GM18909 (cell line): ENCODE results near the gene IRX4.

Experiments
- ATAC-seq: cut with Tn5 transposase; IDR thresholded peaks from one replicate; pipeline ENCODE4 v1.9.1; 2021; ENCODE audit warnings: mild to moderate bottlenecking; ENCODE audit not compliant: unreplicated experiment, poor library complexity

IRX4 gene

GRCh38 chr5:1842004-1842819 is 40.5 kb downstream of the IRX4 start:
- ATAC-seq, result no peak

GRCh38 chr5:1840741-1841521 is 41.8 kb downstream of the IRX4 start:
- no peak for ATAC-seq

GRCh38 chr5:1840071-1840547 is 42.6 kb downstream of the IRX4 start:
- no peak for ATAC-seq

GRCh38 chr5:1838013-1838412 is 44.7 kb downstream of the IRX4 start:
- ATAC-seq, result no peak

- ATAC-seq, result no peak
These were observed 45.5 kb downstream of the IRX4 start for GRCh38 chr5:1836891-1837880.

GRCh38 chr5:1836176-1836890 is 46.4 kb downstream of the IRX4 start:
- no peak for ATAC-seq

- no peak for ATAC-seq
These were observed 47.3 kb downstream of the IRX4 start for GRCh38 chr5:1835431-1835830.

GRCh38 chr5:1834721-1835429 is 47.9 kb downstream of the IRX4 start:
- ATAC-seq, result no peak

- no peak for ATAC-seq
These were observed 48.6 kb downstream of the IRX4 start for GRCh38 chr5:1834022-1834551.

- ATAC-seq, result no peak
These were observed 49.3 kb downstream of the IRX4 start for GRCh38 chr5:1833264-1834021.

GRCh38 chr5:1832511-1833250 is 50.0 kb downstream of the IRX4 start:
- no peak for ATAC-seq

- ATAC-seq, result no peak
These were observed 50.9 kb downstream of the IRX4 start for GRCh38 chr5:1831677-1832313.

GRCh38 chr5:1831257-1831656 is 51.5 kb downstream of the IRX4 start:
- no peak for ATAC-seq

- no peak for ATAC-seq
These were observed 52.0 kb downstream of the IRX4 start for GRCh38 chr5:1830571-1831228.

- no peak for ATAC-seq
These were observed 54.8 kb downstream of the IRX4 start for GRCh38 chr5:1827886-1828397.
